Activated B cell treated with CpG ODN at 0.5 μM for 24 hours (primary cell): Measurements from ENCODE around the gene EXD3. TPM values are rescaled to one million over a fixed set of nuclear protein-coding genes. Genes with fewer than 3 reads are reported as not detected.
"Not testable (repeated sequence)": the region's sequence is repeated elsewhere in the genome, so short reads cannot be mapped to it uniquely, and the experiment has no call there.

Experiments used
- ATAC-seq: fragments of 200-7000 bp; cut with Tn5 transposase; one replicate; pipeline ENCODE4 v1.10.0; 2021; ENCODE audit warnings: low read depth, mild to moderate bottlenecking, moderate library complexity
- CTCF ChIA-PET: fragments of 350-600 bp; sonication (Branson Sonifier 250); formaldehyde crosslinking; loops from one replicate; lab custom pipeline; 2021; ENCODE audit warnings: antibody characterized with exemption; lab: Charles Lee
- POLR2A ChIA-PET: fragments of 350-600 bp; sonication (Branson Sonifier 250); formaldehyde crosslinking; loops from one replicate; lab custom pipeline; 2021; ENCODE audit warnings: antibody characterized with exemption; lab: Charles Lee
- DNase-seq: peaks from one replicate; pipeline ENCODE4 v3.0.0; 2022
- H3K27ac Mint-ChIP-seq: one replicate; pipeline ENCODE4 v1.8.0; 2020; ENCODE audit warnings: mixed read lengths
- H3K27me3 Mint-ChIP-seq: one replicate; pipeline ENCODE4 v1.8.0; 2021; ENCODE audit warnings: mixed read lengths
- H3K36me3 Mint-ChIP-seq: one replicate; pipeline ENCODE4 v1.8.0; 2021; ENCODE audit warnings: low read depth, mixed read lengths
- H3K4me1 Mint-ChIP-seq: one replicate; pipeline ENCODE4 v1.8.0; 2021; ENCODE audit warnings: mixed read lengths
- H3K4me3 Mint-ChIP-seq: one replicate; pipeline ENCODE4 v1.8.0; 2020; ENCODE audit warnings: mild to moderate bottlenecking, mixed read lengths
- H3K9me3 Mint-ChIP-seq: one replicate; pipeline ENCODE4 v1.8.0; 2020; ENCODE audit warnings: mixed read lengths
- CTCF ChIP-seq: fragments of 200-600 bp; IDR thresholded peaks from one replicate; pipeline ENCODE4 v1.8.0; 2022; ENCODE audit warnings: antibody characterized with exemption, mild to moderate bottlenecking
- intact Hi-C: fragments of 100-400 bp; cut with micrococcal nuclease; formaldehyde crosslinking; loops from one replicate; pipeline ENCODE4 v1.15.1; 2024
- total RNA-seq: library from RNA; stranded (reverse); gene quantifications from 2 replicates; pipeline ENCODE4 v1.2.3, GENCODE V29; 2022

EXD3 gene
- total RNA-seq, 1 donor from 2014 or later, result 12.8 TPM

GRCh38 chr9:137349471-137350033, 73.4 kb downstream of the EXD3 start:
- intact Hi-C loops, result no loop called here
- CTCF ChIA-PET, result no interaction called here
- no peak for ATAC-seq
- Mint-ChIP-seq H3K4me1 (no peaks in the 10 kb centered on the region), H3K27me3 (no peaks in the 10 kb centered on the region), H3K4me3 (no peak overlapping the region), H3K36me3 (peaks cover 5% of the 10 kb centered on the region), H3K27ac (no peak overlapping the region), H3K9me3 (no peaks in the 10 kb centered on the region)
- POLR2A ChIA-PET, result no interaction called here
- TF ChIP-seq CTCF, result no peak
- DNase-seq, result no peak

GRCh38 chr9:137348769-137349470, 74.0 kb downstream of the EXD3 start:
- Mint-ChIP-seq H3K9me3 (no peaks in the 10 kb centered on the region), H3K27ac (no peak overlapping the region), H3K4me3 (no peak overlapping the region), H3K27me3 (no peaks in the 10 kb centered on the region), H3K4me1 (no peaks in the 10 kb centered on the region), H3K36me3 (peaks cover 5% of the 10 kb centered on the region)
- ATAC-seq (no peak), DNase-seq (no peak)
- ChIA-PET CTCF (no interaction called here), POLR2A (no interaction called here)
- TF ChIP-seq CTCF, result no peak
- intact Hi-C loops, result no loop called here

GRCh38 chr9:137347928-137348327, 75.0 kb downstream of the EXD3 start:
- TF ChIP-seq CTCF, result no peak
- H3K9me3 Mint-ChIP-seq, result no peaks in the 10 kb centered on the region
- no peak overlapping the region for H3K27ac Mint-ChIP-seq
- H3K4me3 Mint-ChIP-seq, result no peak overlapping the region
- H3K27me3 Mint-ChIP-seq, result no peaks in the 10 kb centered on the region
- no peaks in the 10 kb centered on the region for H3K4me1 Mint-ChIP-seq
- DNase-seq (no peak), ATAC-seq (no peak)
- intact Hi-C loops, result no loop called here
- peaks cover 5% of the 10 kb centered on the region for H3K36me3 Mint-ChIP-seq
- ChIA-PET POLR2A (no interaction called here), CTCF (no interaction called here)

- DNase-seq (no peak), ATAC-seq (no peak)
- ChIA-PET POLR2A (no interaction called here), CTCF (no interaction called here)
- Mint-ChIP-seq H3K4me1 (no peaks in the 10 kb centered on the region), H3K36me3 (peaks cover 5% of the 10 kb centered on the region), H3K9me3 (no peaks in the 10 kb centered on the region), H3K4me3 (no peak overlapping the region), H3K27me3 (no peaks in the 10 kb centered on the region), H3K27ac (no peak overlapping the region)
- no peak for TF ChIP-seq CTCF
- intact Hi-C loops, result no loop called here
Observed at GRCh38 chr9:137342482-137342881, 80.5 kb downstream of the EXD3 start.

GRCh38 chr9:137341227-137341626, 81.7 kb downstream of the EXD3 start:
- intact Hi-C loops, result no loop called here
- no peak for DNase-seq
- Mint-ChIP-seq H3K27me3 (no peaks in the 10 kb centered on the region), H3K27ac (no peak overlapping the region), H3K9me3 (no peaks in the 10 kb centered on the region), H3K4me3 (no peak overlapping the region), H3K36me3 (peaks cover under 1% of the 10 kb centered on the region), H3K4me1 (no peaks in the 10 kb centered on the region)
- CTCF ChIA-PET, result no interaction called here
- TF ChIP-seq CTCF, result no peak
- ATAC-seq, result no peak
- POLR2A ChIA-PET, result no interaction called here

- DNase-seq, POLR2A ChIA-PET, H3K27ac Mint-ChIP-seq, ATAC-seq, CTCF ChIA-PET, intact Hi-C loops, H3K9me3 Mint-ChIP-seq, H3K4me1 Mint-ChIP-seq, H3K27me3 Mint-ChIP-seq, H3K4me3 Mint-ChIP-seq, H3K36me3 Mint-ChIP-seq: not testable (repeated sequence)
Observed at GRCh38 chr9:137339908-137340462, 83.0 kb downstream of the EXD3 start.
